Fibroblast of the aortic adventitia (primary cell): ENCODE measurements around the gene UBAP2. TPM values are rescaled to one million over a fixed set of nuclear protein-coding genes. Genes with fewer than 3 reads are reported as not detected.

Experiments used
- DNase-seq: peaks from one replicate; pipeline ENCODE4 v3.0.0-alpha.2; 2010; ENCODE audit warnings: low read depth
- H3K4me3 ChIP-seq: 2 replicates; pipeline ENCODE4 v1.5.1; 2011; ENCODE audit warnings: low read depth, mild to moderate bottlenecking, control low read depth, low read length, moderate library complexity
- total RNA-seq: library from RNA; depleted of rRNA; stranded (reverse); fragments of >200 nt; gene quantifications from 2 replicates; pipeline ENCODE4 v1.2.3, GENCODE V29; 2012; ENCODE audit warnings: low replicate concordance
- TF ChIP-seq, protein P1 (sequence below): IDR thresholded peaks from 2 replicates; pipeline ENCODE4 v1.5.1; 2011; ENCODE audit warnings: mild to moderate bottlenecking, low read length, control low read depth, inconsistent platforms; ENCODE audit not compliant: insufficient read depth

The UBAP2 gene
- total RNA-seq, 1 donor = 25.6 TPM

DNA sequence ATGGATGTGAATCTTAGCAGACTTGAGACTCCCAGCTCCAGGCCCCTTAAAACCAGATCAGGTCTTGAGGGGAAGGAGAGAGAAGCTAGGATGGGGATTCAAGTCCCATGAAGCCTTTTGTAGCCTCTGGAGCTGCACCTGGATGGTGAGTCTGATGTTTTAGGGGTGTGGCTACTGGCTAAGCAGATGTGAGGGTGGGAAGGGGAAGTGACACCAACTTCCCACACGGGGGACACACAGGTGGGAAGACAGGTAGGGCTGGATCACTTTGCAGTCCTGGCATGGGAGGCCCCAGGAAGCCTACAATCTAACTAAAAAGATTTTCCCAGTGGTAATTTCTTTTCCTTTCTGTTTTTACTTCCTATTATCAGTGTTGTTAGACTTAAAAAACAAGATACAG, 38.7 kb upstream of the UBAP2 start:
- TF ChIP-seq, protein P1, sequence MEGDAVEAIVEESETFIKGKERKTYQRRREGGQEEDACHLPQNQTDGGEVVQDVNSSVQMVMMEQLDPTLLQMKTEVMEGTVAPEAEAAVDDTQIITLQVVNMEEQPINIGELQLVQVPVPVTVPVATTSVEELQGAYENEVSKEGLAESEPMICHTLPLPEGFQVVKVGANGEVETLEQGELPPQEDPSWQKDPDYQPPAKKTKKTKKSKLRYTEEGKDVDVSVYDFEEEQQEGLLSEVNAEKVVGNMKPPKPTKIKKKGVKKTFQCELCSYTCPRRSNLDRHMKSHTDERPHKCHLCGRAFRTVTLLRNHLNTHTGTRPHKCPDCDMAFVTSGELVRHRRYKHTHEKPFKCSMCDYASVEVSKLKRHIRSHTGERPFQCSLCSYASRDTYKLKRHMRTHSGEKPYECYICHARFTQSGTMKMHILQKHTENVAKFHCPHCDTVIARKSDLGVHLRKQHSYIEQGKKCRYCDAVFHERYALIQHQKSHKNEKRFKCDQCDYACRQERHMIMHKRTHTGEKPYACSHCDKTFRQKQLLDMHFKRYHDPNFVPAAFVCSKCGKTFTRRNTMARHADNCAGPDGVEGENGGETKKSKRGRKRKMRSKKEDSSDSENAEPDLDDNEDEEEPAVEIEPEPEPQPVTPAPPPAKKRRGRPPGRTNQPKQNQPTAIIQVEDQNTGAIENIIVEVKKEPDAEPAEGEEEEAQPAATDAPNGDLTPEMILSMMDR = no peak
- no peak for DNase-seq
- no peak overlapping the region for H3K4me3 ChIP-seq

DNA sequence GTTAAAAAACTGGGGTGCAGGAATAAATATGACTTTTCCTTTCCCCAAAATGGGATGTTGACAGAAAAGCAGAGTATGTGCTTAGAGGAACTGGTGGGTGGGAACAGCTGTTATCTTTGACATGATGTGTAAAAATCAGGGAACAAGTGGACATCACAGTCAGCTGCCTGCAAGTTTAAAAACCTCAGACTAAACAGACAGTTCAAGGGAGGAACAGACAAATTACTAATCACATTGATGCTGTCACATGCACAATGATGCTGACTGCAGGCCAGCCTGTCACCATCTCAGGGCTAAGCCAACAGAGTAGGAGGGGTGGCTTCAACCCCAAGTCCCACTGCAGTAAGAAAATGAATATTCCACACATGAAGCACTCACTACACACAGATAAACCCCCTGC, 38.2 kb upstream of the UBAP2 start:
- H3K4me3 ChIP-seq = no peak overlapping the region
- TF ChIP-seq, protein P1 = no peak
- DNase-seq = no peak

DNA sequence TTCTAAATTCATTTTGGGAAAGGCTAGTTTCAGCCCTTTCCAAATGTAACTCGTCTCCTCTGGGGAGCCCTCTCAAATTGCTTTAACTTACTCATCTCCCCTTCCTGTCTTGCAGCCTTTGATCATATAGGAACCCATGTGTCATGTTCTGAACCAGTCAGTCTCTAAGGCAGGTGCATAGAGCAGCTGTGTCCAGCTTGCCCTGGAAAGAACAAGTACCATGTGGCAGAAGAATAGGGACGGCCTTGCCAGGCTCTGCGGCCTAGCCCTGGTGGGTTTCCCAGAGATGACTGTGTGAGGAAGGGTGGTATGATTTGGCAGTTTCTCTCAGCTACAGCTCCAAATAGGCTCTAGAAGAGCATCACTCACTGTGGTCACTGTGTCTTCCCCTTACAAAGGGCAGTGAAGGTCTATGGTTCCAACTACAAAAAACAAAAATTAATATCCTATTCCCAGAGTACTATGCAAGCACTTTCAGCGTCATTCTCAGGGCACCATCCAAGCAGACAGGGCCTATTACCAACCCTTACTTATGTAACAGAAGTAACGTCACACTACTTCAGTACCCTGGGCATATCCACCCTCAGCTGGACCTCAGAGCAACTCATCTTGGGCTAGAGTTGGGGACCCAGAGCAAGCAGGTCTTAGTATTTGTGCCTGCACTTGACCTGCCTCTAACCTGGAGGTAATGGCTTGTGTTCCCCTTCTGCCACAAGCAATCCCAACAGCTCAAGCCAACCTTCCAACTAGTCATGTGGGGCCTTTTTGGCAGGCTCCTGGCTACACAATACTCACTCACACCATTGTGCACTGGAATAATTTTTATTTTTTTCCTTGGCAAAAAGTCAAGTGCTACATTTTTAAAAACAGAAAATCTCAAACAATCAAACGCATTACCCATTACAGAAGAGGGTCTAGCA, 37.2 kb upstream of the UBAP2 start:
- no peak overlapping the region for H3K4me3 ChIP-seq
- DNase-seq = peak; percentile 15
- TF ChIP-seq, protein P1 = no peak

DNA sequence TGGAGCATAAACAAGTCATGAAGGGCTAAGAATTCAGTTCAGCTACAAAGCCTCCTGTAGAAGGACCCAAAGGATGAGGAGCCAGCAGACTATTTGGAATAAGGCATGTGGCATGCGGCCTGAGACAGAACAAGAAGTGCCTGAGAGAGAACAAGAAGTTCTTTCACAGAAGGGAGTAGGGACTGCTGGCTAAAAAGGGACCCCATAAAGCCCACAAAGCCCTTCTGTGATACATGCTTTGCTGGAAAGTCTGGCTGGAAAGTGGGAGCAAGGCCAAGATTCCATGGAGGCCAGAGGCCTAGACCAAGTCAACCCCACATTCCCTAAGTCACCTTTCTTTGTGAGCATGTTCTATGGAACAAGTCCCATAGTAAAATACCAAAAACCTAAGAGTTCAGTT, 35.9 kb upstream of the UBAP2 start:
- H3K4me3 ChIP-seq = no peak overlapping the region
- peak; percentile 24 for DNase-seq
- TF ChIP-seq, protein P1 = no peak

DNA sequence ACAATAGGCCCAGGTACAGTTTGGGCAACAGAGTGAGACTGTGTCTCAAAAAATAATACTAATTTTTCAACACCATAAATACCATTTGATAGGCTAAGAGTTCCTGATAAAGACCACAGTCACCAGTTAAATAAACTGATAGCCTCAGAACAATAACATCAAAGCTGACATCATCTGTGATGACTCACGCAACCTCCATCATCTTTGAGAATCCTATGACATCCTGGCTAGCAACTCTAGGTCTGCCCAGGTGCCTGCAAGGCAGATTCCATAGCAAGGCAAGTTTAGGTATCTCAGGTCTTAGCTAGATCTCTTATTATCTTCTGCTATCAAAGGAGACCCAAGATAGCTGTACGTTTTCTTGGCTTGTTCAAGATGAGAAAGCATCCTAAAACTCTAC, 30.5 kb upstream of the UBAP2 start:
- TF ChIP-seq, protein P1 = no peak
- DNase-seq = peak; percentile 23
- H3K4me3 ChIP-seq = no peak overlapping the region

DNA sequence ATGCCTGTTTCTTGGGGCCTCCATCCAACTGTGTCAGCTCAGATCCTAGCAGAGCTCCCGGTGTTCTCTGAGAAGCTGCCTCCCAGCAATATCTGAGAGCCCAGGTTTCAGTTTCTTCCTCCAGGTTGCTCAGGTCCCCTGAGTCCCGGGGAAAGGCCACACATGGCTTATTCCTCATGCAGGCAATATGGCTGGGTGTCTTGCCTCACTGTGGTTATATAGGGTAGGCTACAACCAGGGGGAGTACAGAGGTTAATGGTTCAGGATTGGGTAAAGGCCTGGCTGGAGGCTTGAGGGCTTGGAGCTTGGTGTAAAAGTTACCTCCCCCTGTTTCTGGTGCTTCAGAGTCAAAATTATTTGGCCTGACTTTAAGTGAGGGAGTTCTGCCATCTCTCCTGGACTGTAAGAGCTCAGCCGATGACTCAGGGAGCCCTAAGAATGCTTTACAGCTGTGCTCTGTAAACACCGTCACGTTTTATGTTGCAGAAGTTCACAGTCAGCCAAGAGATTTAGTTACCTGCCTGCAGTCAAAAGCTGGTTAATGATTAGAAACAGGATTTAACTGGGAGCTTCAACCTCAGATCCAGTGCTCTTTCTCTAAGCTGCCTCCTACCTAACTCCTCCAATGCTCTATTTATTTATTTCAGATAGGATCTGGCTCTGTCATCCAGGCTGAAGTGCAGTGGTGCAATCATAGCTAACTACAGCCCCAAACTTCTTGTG, 24.3 kb upstream of the UBAP2 start:
- no peak overlapping the region for H3K4me3 ChIP-seq
- DNase-seq = peak; percentile 91
- TF ChIP-seq, protein P1 = no peak
